Left renal cortex interstitium (tissue), 4 donors: ENCODE data around the gene CENPE. TPM values are rescaled to one million over a fixed set of nuclear protein-coding genes. Genes with fewer than 3 reads are reported as not detected.
A peak's percentile ranks its signal among the peaks of the same experiment; 100 is the strongest.

Source experiments
- DNase-seq, 4 donors: peaks; one replicate each; pipeline ENCODE4 v3.0.0-alpha.2; 2013; ENCODE audit warnings: low read depth in 4 of 4, low spot score in 2 of 4, missing footprints in 1 of 4
- polyA plus RNA-seq, 4 donors: library from polyadenylated mRNA; unstranded; fragments of 120-200 nt; gene quantifications; one replicate each; pipeline ENCODE4 v1.2.1, GENCODE V29; 2013; ENCODE audit not compliant: insufficient read length in 4 of 4

The CENPE gene
- polyA plus RNA-seq, 4 donors: 11.6 to 14.4 (median 12.7) TPM

GRCh38 chr4:103129174-103129573, 69.0 kb downstream of the CENPE start:
- DNase-seq: no peak

- DNase-seq: no peak
Measured at GRCh38 chr4:103126126-103126525, 72.0 kb downstream of the CENPE start.

- no peak for DNase-seq
Measured at GRCh38 chr4:103123114-103123513, 75.0 kb downstream of the CENPE start.

- no peak for DNase-seq
Measured at GRCh38 chr4:103118166-103118565, 80.0 kb downstream of the CENPE start.

GRCh38 chr4:103111598-103111997, 86.5 kb downstream of the CENPE start:
- no peak for DNase-seq

GRCh38 chr4:103108542-103108941, 89.6 kb downstream of the CENPE start:
- DNase-seq: no peak

GRCh38 chr4:103105558-103106356, 92.4 kb downstream of the CENPE start:
- DNase-seq: no peak

GRCh38 chr4:103104886-103105285, 93.3 kb downstream of the CENPE start:
- DNase-seq: no peak

- no peak for DNase-seq
Measured at GRCh38 chr4:103100691-103101090, 97.5 kb downstream of the CENPE start.

- peak; percentile 67 to 93 (median 84) for DNase-seq
Measured at GRCh38 chr4:103099691-103100392, 98.3 kb downstream of the CENPE start, which contains the start of gene BDH2. Gene BDH2 (minus strand): TSS chr4:103099834. CDS start chr4:103096254, 3,580 bp downstream.

GRCh38 chr4:103098756-103099440, 99.2 kb downstream of the CENPE start:
- no peak for DNase-seq

- no peak for DNase-seq
Measured at GRCh38 chr4:103098341-103098740, 99.8 kb downstream of the CENPE start.

GRCh38 chr4:103097112-103097511, 101.0 kb downstream of the CENPE start:
- DNase-seq: no peak

- no peak for DNase-seq
Measured at GRCh38 chr4:103095080-103095479, 103.1 kb downstream of the CENPE start.

GRCh38 chr4:103092245-103092644, 105.9 kb downstream of the CENPE start:
- DNase-seq: no peak

- DNase-seq: peak in 1 of 4 donors; percentile 52
Measured at GRCh38 chr4:103091601-103092223, 106.4 kb downstream of the CENPE start.

- no peak for DNase-seq
Measured at GRCh38 chr4:103089481-103089880, 108.7 kb downstream of the CENPE start.

GRCh38 chr4:103086551-103086950, 111.6 kb downstream of the CENPE start:
- DNase-seq: no peak

GRCh38 chr4:103085555-103086196, 112.5 kb downstream of the CENPE start:
- no peak for DNase-seq

GRCh38 chr4:103079621-103080020, 118.5 kb downstream of the CENPE start:
- no peak for DNase-seq
